ENCODE data around the gene MAPK8IP2. TPM values are rescaled to one million over a fixed set of nuclear protein-coding genes. Genes with fewer than 3 reads are reported as not detected.

Gene MAPK8IP2
- total RNA-seq, 1 donor from 2014 or later: 2.8 TPM

DNA sequence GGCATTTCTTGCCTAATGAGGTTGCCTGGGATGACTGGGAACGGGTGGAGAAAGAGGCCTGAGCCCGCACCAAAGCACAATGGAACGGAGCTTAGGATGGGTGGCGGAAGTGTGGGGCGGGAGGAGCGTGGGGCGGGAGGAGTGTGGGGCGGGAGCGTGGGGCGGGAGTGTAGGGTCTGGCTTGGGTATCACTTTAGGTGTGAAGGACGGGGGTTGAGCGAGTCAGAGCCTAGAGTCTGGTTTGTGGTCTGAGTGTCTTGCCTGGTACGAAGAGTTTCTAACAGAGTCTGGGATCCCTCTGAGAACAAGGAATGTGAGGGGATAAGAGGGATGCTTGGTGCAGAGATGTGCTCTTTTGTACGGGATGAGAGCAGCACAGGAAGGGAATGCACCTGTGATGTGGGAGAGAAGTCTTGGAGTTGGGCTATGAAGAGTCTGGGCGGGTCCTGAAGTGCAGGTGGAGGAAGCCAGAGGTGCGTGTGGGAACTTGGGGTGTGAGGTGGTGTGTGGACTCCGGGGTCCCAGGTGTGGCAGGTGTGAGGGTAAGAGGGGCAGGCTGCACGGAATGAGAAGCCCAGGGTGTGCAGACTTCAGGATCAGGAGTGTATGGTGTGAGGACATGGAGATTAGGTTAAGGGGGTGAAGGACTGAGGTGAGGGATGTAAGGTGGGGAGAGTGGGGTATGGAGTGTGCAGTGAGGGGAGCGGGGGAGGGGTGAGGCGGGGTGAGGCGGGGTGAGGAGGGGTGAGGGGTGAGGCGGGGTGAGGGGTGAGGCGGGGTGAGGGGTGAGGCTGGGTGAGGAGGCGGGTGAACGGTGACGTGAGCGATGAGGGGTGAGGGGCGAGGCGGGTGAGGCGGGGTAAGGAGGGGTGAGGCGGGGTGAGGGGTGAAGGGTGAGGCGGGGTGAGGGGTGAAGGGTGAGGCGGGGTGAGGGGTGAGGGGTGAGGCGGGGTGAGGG is 38.9 kb upstream of the MAPK8IP2 start:
- H3K4me3 Mint-ChIP-seq (ENCODE audit: unreplicated experiment): peak overlapping the region; percentile 48
- no peaks in the 10 kb centered on the region for H3K9me3 Mint-ChIP-seq (ENCODE audit: unreplicated experiment)
- peaks cover 37% of the 10 kb centered on the region for H3K27me3 Mint-ChIP-seq (ENCODE audit: unreplicated experiment)

GRCh38 chr22:50562523-50563412 is 37.8 kb upstream of the MAPK8IP2 start, which contains the start of gene SYCE3:
TSS of gene SYCE3 (minus strand) at chr22:50562919. CDS start at chr22:50556405, 6,514 bp downstream.
- Mint-ChIP-seq H3K27me3 (ENCODE audit: unreplicated experiment) (peaks cover 30% of the 10 kb centered on the region), H3K27ac (ENCODE audit: unreplicated experiment) (peak within 1 kb of the TSS; percentile 60), H3K9me3 (ENCODE audit: unreplicated experiment) (no peaks in the 10 kb centered on the region), H3K36me3 (ENCODE audit: unreplicated experiment) (no peaks in the 10 kb centered on the region), H3K4me3 (ENCODE audit: unreplicated experiment) (peak within 1 kb of the TSS; percentile 97), H3K4me1 (ENCODE audit: unreplicated experiment) (peaks cover 17% of the 10 kb centered on the region)
- TF ChIP-seq, protein P1, sequence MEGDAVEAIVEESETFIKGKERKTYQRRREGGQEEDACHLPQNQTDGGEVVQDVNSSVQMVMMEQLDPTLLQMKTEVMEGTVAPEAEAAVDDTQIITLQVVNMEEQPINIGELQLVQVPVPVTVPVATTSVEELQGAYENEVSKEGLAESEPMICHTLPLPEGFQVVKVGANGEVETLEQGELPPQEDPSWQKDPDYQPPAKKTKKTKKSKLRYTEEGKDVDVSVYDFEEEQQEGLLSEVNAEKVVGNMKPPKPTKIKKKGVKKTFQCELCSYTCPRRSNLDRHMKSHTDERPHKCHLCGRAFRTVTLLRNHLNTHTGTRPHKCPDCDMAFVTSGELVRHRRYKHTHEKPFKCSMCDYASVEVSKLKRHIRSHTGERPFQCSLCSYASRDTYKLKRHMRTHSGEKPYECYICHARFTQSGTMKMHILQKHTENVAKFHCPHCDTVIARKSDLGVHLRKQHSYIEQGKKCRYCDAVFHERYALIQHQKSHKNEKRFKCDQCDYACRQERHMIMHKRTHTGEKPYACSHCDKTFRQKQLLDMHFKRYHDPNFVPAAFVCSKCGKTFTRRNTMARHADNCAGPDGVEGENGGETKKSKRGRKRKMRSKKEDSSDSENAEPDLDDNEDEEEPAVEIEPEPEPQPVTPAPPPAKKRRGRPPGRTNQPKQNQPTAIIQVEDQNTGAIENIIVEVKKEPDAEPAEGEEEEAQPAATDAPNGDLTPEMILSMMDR (IDR thresholded peaks at IDR 0.05): peak; percentile 98
- DNase-seq (ENCODE audit: extremely low spot score, unreplicated experiment): peak; percentile 98

More for the DNA sequence above, 38.9 kb upstream of the MAPK8IP2 start:
- peak overlapping the region; percentile 45 for H3K27ac Mint-ChIP-seq (ENCODE audit: unreplicated experiment)
- TF ChIP-seq, protein P1 (IDR thresholded peaks at IDR 0.05): no peak
- no peaks in the 10 kb centered on the region for H3K36me3 Mint-ChIP-seq (ENCODE audit: unreplicated experiment)
- peaks cover 17% of the 10 kb centered on the region for H3K4me1 Mint-ChIP-seq (ENCODE audit: unreplicated experiment)
- DNase-seq (ENCODE audit: extremely low spot score, unreplicated experiment): no peak

- TF ChIP-seq, protein P1 (IDR thresholded peaks at IDR 0.05): no peak
- H3K4me3 Mint-ChIP-seq (ENCODE audit: unreplicated experiment): peak overlapping the region; percentile 97
- no peak for DNase-seq (ENCODE audit: extremely low spot score, unreplicated experiment)
- peaks cover 28% of the 10 kb centered on the region for H3K27me3 Mint-ChIP-seq (ENCODE audit: unreplicated experiment)
- no peaks in the 10 kb centered on the region for H3K9me3 Mint-ChIP-seq (ENCODE audit: unreplicated experiment)
- no peaks in the 10 kb centered on the region for H3K36me3 Mint-ChIP-seq (ENCODE audit: unreplicated experiment)
- peaks cover 17% of the 10 kb centered on the region for H3K4me1 Mint-ChIP-seq (ENCODE audit: unreplicated experiment)
- H3K27ac Mint-ChIP-seq (ENCODE audit: unreplicated experiment): peak overlapping the region; percentile 60
These were observed 37.0 kb upstream of the MAPK8IP2 start for GRCh38 chr22:50563413-50564160.

- Mint-ChIP-seq H3K27ac (ENCODE audit: unreplicated experiment) (no peak overlapping the region), H3K36me3 (ENCODE audit: unreplicated experiment) (peaks cover 5% of the 10 kb centered on the region), H3K4me1 (ENCODE audit: unreplicated experiment) (peaks cover 17% of the 10 kb centered on the region), H3K9me3 (ENCODE audit: unreplicated experiment) (no peaks in the 10 kb centered on the region), H3K27me3 (ENCODE audit: unreplicated experiment) (peaks cover 21% of the 10 kb centered on the region), H3K4me3 (ENCODE audit: unreplicated experiment) (no peak overlapping the region)
- DNase-seq (ENCODE audit: extremely low spot score, unreplicated experiment): no peak
- TF ChIP-seq, protein P1 (IDR thresholded peaks at IDR 0.05): no peak
These were observed 36.3 kb upstream of the MAPK8IP2 start for GRCh38 chr22:50564289-50564688.

Measured in osteocyte (in vitro differentiated cells).